Vagina (tissue), 2 donors: ENCODE results near the gene CLDN18. TPM values are rescaled to one million over a fixed set of nuclear protein-coding genes. Genes with fewer than 3 reads are reported as not detected.

ENCODE experiments used
- DNase-seq, 2 donors: peaks; one replicate each; pipeline ENCODE4 v3.0.0-alpha.2; 2017; ENCODE audit errors: extremely low spot score in 2 of 2
- H3K27ac ChIP-seq: fragments of 200-600 bp; sonication (generic); one replicate; pipeline ENCODE4 v1.5.1; 2019
- H3K27me3 ChIP-seq: fragments of 200-600 bp; sonication (generic); one replicate; pipeline ENCODE4 v1.5.1; 2019
- H3K36me3 ChIP-seq, 2 donors: fragments of 200-600 bp; sonication (generic); one replicate each; pipeline ENCODE4 v1.5.1; 2017 to 2019
- H3K4me1 ChIP-seq: fragments of 200-600 bp; sonication (generic); one replicate; pipeline ENCODE4 v1.5.1; 2019
- H3K4me3 ChIP-seq, 2 donors: fragments of 200-600 bp; sonication (generic); 1 replicate in 1 of 2; 2 replicates in 1 of 2; pipeline ENCODE4 v1.5.1; 2016 to 2019
- H3K9me3 ChIP-seq: fragments of 200-600 bp; sonication (generic); one replicate; pipeline ENCODE4 v1.5.1; 2019
- POLR2A ChIP-seq, 2 donors: fragments of 450-650 bp; IDR thresholded peaks; one replicate each; pipeline ENCODE4 v1.6.1; 2017; ENCODE audit warnings: antibody characterized with exemption in 2 of 2, mild to moderate bottlenecking in 2 of 2, moderate library complexity in 2 of 2
- POLR2AphosphoS5 ChIP-seq, 2 donors: sonication (generic); formaldehyde crosslinking; IDR thresholded peaks; one replicate each; pipeline ENCODE4 v1.9.0; 2017; ENCODE audit warnings: antibody characterized with exemption in 2 of 2, mild to moderate bottlenecking in 2 of 2, low read depth in 1 of 2; ENCODE audit not compliant: insufficient read depth in 1 of 2
- intact Hi-C: fragments of 100-400 bp; cut with DNase I; formaldehyde crosslinking; loops from one replicate; pipeline ENCODE4 v1.15.1; 2023
- total RNA-seq: library from RNA; depleted of rRNA; stranded (reverse); fragments of >200 nt; gene quantifications from one replicate; pipeline ENCODE4 v1.2.3, GENCODE V29; 2016
- TF ChIP-seq, protein P1 (sequence below), 3 experiments: fragments of 450-650 bp in 2 of 3; fragments of 200-600 bp in 1 of 3; sonication (generic) in 1 of 3; IDR thresholded peaks; one replicate each; pipeline ENCODE4 v1.5.1; 2017 to 2019; ENCODE audit warnings: antibody characterized with exemption in 3 of 3, mild to moderate bottlenecking in 2 of 3, moderate library complexity in 2 of 3

CLDN18 gene
- total RNA-seq, 1 donor from 2014 or later, result not detected

DNA sequence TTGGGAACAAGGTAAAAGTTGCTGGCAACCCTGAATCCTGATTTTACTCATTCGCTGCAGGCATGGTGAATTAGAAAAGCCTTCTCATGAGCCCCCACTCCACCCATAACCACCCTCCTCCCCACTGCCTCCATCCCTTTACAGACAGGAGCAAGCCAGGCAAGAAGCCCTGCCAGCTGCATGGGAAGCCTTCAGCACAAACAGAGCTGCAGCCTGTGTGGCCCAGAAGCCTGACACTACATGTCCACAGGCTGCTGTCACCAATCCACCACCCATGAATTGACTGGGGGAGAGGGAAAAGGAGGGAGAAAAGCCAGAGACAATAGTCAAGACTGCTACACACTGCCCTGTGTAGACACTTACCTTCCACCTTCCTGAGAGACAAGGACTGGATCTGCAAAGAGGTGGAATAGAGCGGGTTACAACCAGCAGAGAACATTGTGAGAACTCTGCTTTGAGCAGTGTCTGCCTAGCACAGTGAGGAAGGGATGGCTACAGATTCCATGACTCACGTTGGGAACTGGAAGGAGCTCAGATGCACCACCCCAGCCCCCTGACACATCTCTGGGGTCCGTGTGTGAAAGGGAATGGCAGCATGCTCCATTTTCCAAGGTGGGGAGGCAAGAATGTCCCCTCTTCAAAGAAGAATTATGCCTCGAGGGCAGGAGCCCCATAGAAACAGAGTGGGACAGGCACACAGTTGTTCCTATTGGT, 71.6 kb downstream of the CLDN18 start:
- intact Hi-C loops, result no loop called here
- no peaks in the 10 kb centered on the region for H3K27me3 ChIP-seq
- H3K27ac ChIP-seq, result peak overlapping the region; percentile 65
- H3K4me1 ChIP-seq, result peaks cover 17% of the 10 kb centered on the region
- TF ChIP-seq, protein P1, sequence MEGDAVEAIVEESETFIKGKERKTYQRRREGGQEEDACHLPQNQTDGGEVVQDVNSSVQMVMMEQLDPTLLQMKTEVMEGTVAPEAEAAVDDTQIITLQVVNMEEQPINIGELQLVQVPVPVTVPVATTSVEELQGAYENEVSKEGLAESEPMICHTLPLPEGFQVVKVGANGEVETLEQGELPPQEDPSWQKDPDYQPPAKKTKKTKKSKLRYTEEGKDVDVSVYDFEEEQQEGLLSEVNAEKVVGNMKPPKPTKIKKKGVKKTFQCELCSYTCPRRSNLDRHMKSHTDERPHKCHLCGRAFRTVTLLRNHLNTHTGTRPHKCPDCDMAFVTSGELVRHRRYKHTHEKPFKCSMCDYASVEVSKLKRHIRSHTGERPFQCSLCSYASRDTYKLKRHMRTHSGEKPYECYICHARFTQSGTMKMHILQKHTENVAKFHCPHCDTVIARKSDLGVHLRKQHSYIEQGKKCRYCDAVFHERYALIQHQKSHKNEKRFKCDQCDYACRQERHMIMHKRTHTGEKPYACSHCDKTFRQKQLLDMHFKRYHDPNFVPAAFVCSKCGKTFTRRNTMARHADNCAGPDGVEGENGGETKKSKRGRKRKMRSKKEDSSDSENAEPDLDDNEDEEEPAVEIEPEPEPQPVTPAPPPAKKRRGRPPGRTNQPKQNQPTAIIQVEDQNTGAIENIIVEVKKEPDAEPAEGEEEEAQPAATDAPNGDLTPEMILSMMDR (IDR thresholded peaks at IDR 0.05), result no peak
- TF ChIP-seq POLR2A (IDR thresholded peaks at IDR 0.05), result no peak
- no peak for TF ChIP-seq POLR2AphosphoS5 (IDR thresholded peaks at IDR 0.05; ENCODE audit: insufficient read depth in 1 of 2, low read depth in 1 of 2)
- no peaks in the 10 kb centered on the region for H3K9me3 ChIP-seq
- DNase-seq, result no peak
- peak overlapping the region; percentile 4 to 6 for H3K4me3 ChIP-seq
- H3K36me3 ChIP-seq, result peaks cover 0 to 20% of the 10 kb centered on the region in 2 donors

DNA sequence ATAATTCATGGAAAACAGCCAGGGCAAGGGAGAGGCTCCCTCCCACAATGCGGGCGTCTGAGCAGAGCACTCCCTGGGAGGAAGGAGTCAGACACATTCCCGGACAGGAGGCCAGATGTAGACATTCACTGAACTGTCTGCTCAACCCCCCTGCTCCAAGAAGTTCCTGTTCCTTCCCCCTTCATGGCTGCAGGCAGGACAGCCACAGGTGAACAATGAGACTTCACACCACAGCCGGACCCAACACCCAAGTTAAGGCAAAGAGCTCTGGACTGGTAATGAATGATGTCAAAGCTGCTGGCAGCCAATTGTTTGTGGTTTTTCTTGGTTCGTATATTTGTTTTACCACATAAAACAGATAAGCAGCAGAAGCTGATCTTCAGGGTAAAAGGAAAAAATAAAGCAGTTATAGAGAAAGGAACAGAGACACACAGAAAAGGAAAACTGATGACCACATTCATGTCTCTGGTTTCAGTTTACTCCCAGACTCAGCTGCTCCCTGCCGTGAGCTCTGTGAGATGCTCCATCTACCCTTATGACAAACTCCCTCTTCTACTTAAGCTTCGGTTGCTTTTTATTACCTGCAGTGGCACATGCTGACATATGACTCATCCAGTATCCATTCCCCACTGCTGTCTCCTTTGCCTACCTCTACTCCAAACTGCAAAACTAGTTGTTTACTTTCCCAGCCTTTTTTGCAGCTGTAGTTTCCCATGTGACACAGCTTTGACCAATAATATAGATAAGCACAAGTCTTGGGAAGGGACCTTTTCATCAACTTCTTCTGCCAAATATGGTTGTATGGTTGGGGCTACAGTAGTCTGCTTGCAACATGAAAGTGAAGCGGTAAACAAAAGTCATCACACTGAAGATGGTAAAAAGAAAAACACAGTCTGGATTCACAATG, 72.4 kb downstream of the CLDN18 start:
- DNase-seq, result no peak
- Histone ChIP-seq H3K4me3 (peak overlapping the region; percentile 4 to 6), H3K27ac (peak overlapping the region; percentile 65), H3K4me1 (peaks cover 17% of the 10 kb centered on the region), H3K9me3 (no peaks in the 10 kb centered on the region), H3K27me3 (no peaks in the 10 kb centered on the region), H3K36me3 (peaks cover 0 to 27% of the 10 kb centered on the region in 2 donors)
- TF ChIP-seq POLR2AphosphoS5 (IDR thresholded peaks at IDR 0.05; ENCODE audit: insufficient read depth in 1 of 2, low read depth in 1 of 2) (peak; percentile 8 to 35), POLR2A (IDR thresholded peaks at IDR 0.05) (no peak)
- intact Hi-C loops, result no loop called here

DNA sequence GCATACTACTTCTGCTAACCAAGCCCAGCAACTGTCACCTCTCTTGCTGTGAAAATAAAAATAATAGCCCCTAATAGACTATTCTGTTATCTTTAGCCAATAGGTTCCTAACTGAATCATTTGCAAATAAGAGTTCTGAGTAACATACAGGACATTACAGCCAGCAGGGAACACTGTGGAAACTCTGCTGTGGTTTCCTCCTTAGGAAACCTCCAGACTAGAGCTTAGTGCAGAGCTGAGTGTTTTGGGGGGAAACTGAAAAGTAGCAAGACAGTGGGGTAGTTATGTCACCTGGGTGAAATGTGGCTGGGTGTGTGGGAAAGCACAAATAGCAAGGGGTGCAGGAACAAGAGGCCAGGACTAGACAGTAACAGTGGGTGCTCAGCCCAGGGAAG, 73.0 kb downstream of the CLDN18 start:
- H3K9me3 ChIP-seq, result no peaks in the 10 kb centered on the region
- H3K4me3 ChIP-seq, result no peak overlapping the region
- intact Hi-C loops, result no loop called here
- H3K36me3 ChIP-seq, result peaks cover 0 to 34% of the 10 kb centered on the region in 2 donors
- DNase-seq, result no peak
- H3K4me1 ChIP-seq, result peaks cover 17% of the 10 kb centered on the region
- H3K27me3 ChIP-seq, result no peaks in the 10 kb centered on the region
- TF ChIP-seq POLR2A (IDR thresholded peaks at IDR 0.05), result no peak
- no peak for TF ChIP-seq POLR2AphosphoS5 (IDR thresholded peaks at IDR 0.05; ENCODE audit: insufficient read depth in 1 of 2, low read depth in 1 of 2)
- TF ChIP-seq, protein P1 (IDR thresholded peaks at IDR 0.05), result no peak
- peak overlapping the region; percentile 65 for H3K27ac ChIP-seq

Other genes starting within 250 kb of the CLDN18 start
- gene SOX14, start 245.8 kb upstream of the CLDN18 start, total RNA-seq, result not detected
- gene DZIP1L, start 105.4 kb downstream of the CLDN18 start, total RNA-seq, result 27.5 TPM
- not detected for gene A4GNT, start 122.2 kb downstream of the CLDN18 start, total RNA-seq
- gene DBR1, start 164.8 kb downstream of the CLDN18 start, total RNA-seq, result 8.6 TPM
- 55.0 TPM for gene ARMC8, start 177.1 kb downstream of the CLDN18 start, total RNA-seq